Stimulated activated CD4-positive, alpha-beta T cell treated with anti-CD3 and anti-CD28 coated beads, Interleukin-2, amount 100 ng/mL, for 48 hours (primary cell): Measurements from ENCODE around the gene SCNN1G.

ENCODE experiments used
- DNase-seq, 2 donors: peaks; one replicate each; pipeline ENCODE4 v3.0.0-alpha.2; 2020

Gene SCNN1G

GRCh38 chr16:23152386-23153178, 30.0 kb upstream of the SCNN1G start:
- DNase-seq, result no peak

DNA sequence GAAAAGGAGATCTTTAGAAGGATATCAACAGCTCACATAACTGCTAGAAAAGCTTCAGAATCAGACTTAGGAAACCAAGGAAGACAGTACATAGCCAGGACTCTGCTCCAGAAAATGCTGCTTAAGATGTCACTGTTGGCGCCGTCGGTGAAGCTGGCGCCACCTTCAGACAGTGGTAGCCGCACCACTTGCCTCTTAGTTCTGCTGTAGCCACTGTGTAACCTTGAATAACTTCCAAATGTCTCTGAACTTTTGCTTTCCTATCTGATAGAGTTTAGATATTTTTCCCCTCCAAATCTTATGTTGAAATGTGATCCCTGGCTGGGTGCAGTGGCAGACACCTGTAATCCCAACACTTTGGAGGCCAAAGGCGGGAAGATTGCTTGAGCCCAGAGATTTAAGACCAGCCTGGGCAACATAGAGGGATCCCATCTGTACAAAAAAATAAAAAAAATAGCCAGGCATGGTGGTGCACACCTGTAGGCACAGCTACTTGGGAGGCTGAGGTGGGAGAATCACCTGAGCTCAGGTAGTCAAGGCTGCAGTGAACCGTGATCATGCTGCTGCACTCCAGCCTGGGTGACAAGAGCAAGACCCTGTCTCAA, 27.0 kb upstream of the SCNN1G start:
- no peak for DNase-seq

DNA sequence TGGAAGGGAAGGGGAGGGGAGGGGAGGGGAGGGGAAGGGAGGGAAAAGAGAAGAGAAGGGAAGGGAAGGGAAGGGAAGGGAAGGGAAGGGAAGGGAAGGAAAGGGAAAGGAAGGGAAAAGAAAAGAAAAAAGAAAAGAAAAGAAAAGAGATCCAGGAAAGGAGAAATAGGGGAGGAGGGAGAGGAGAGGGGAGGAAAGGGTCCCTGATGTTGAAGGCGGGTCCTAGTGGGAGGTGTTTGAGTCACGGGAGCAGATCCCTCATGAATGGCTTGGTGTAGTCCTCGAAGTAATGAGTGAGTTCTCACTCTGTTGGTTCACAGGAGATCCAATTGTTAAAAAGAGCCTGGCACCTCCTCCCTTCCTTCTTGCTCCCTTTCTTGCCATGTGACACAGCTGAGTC, 26.4 kb upstream of the SCNN1G start:
- no peak for DNase-seq

DNA sequence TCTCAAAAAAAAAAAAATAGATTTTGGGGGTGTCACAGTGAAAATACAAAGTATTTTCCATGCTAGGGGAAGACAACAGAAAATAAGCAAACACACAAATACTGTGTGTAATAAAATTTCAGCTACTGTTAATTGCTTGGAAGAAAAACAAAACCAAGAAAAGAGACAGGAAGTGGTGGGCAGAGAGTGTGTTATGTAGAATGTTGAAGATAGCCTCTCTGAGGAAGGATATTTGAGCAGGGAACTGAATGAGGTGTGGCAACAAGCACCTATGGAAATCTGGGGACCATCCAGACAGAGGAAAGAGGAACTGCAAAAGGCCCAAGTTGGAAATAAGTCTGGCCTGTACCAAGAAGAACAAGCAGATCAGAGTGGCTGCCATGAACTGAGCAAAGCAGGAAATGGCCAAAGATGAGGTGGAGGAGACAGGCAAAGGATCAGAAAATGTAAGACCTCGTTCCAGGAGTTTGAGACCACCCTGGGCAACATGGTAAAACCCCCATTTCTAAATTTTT, 25.5 kb upstream of the SCNN1G start:
- DNase-seq, result no peak

DNA sequence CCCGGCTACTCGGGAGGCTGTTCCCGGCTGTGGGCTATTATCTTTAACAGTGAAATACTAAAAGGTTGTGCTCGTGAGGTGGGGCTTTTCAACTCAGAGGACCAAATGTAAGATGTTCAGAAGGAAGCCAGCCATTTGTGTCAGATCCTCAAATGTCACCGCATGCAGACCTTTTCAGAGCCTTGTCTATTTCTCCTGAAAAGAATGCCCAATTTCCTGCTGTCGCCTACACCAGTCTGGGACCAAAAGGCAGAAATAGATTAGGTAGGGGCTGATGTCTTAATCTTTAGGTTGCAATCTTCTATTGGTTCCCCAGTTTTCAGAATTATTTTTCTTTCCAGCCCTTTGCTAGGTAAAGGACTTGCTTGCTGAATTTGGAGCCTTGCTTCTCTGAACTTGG, 24.4 kb upstream of the SCNN1G start:
- no peak for DNase-seq

GRCh38 chr16:23160082-23160481, 22.5 kb upstream of the SCNN1G start:
- no peak for DNase-seq

DNA sequence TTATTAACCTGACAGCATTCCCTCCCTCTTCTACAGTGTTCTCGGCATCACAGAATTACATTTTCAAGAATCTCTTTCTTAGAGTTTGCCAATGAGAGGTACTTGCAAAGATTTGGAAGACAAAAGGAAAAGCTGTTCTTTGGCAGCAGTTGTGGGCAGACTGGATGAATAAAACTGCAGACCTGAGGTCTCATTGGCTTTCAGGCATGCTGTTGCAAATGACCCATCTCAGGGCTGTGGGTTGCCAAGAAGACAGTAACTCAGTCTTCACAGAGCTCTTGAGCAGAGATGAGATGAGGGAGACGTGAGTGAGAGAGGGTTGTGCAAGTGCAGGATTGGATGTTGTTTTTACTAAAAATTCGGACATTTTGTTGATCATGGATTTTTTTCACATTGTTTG, 22.0 kb upstream of the SCNN1G start:
- DNase-seq, result no peak

GRCh38 chr16:23163921-23164320, 18.6 kb upstream of the SCNN1G start:
- no peak for DNase-seq

DNA sequence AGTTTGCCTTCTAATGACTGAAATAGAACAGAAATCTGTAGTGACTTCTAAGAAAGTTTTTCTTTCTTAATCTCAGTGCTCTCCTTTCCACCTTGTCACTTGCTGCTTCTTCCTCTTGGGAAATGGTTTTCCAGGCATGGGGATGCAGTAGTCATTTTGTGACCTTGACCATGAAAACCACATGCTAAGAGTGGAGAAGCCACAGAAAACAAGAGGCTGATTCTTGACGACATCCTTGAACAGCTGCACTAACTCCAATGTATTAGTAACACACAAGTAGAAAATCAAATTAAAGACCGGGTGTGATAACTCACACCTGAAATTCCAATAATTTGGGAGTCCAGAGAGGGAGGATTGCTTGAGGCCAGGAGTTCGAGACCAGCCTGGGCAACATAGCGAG, 17.8 kb upstream of the SCNN1G start:
- DNase-seq, result no peak

DNA sequence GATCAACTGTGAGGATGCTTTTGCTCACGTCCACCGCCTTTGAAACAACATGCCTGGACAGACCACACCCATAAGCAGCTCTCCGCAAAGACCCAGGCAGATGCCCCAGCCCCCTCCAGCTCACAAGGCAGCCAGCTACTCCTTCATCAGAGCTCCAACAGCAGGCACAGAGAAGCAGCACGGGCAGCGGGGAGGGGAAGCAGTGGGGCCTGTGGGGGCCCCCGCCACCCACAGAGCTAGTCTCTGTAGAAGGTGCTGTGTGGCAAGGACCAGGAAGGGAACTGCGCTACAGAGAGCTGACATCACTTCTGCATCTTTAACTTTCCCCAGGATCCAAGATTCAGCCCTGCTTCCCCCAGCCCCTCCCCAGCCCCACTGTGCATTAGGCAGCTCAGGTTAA, 10.0 kb upstream of the SCNN1G start:
- DNase-seq, result no peak

DNA sequence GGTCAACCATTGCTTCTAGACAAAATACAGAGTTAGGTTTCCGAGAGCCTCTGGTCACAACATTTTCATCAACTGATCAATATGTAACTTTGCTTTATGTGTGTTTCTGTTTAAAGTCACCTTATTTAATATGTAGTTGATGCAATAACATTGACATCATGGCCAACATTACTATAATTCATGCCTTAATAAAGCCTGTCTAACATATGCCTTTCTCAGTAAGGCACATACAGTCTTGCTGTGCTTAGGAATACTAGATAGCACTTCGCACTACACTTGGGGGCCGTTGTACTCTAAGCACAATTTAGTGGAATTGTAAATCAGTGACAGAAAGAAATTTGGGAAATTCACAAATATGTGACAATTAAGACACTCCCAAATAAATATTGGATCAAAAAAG, 9.6 kb upstream of the SCNN1G start:
- no peak for DNase-seq

DNA sequence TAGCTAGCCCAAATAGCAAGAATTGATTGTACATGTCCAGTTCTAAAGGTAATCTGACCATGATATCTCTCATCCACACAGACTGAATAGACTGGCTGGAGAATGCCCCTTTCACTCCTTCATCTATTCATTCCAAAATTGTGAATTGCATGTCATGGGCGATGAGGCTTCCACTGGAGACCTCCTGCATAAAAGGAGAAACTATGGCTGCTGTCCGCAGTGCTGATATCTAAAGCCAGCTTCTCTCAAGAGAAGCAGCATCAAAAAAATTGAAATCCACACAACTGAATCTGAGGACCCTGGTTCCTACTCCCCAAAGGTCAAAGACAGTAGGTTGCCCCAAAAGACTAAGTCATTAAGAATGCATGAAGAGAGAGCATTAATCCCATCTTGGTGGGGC, 7.9 kb upstream of the SCNN1G start:
- DNase-seq, result no peak

- no peak for DNase-seq
Observed at GRCh38 chr16:23175651-23176050, 6.9 kb upstream of the SCNN1G start.

- no peak for DNase-seq
Observed at GRCh38 chr16:23181506-23181905, 1.0 kb upstream of the SCNN1G start.

GRCh38 chr16:23182206-23182678, 303 bp upstream of the SCNN1G start:
- peak; percentile 69 to 78 for DNase-seq

DNA sequence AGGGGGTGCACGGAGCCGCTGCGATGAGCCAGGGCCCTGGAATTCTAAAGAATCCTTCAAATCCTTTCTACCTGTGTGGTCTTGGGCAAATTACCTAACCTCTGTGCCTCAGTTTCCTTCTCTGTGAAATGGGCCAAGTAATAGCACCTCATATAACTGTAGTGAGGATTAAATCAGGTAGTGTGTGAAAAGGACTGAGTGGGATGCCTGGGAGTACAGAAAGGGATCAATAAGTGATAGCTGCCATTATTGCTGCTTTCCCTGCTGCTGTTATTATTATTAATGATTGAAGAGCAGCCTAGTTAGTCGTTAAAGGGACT, 958 bp downstream of the SCNN1G start:
- DNase-seq, result no peak

- no peak for DNase-seq
Observed at GRCh38 chr16:23185656-23186055, 3.1 kb downstream of the SCNN1G start.

- DNase-seq, result no peak
Observed at GRCh38 chr16:23186171-23186570, 3.6 kb downstream of the SCNN1G start.

GRCh38 chr16:23187341-23187740, 4.8 kb downstream of the SCNN1G start:
- no peak for DNase-seq

DNA sequence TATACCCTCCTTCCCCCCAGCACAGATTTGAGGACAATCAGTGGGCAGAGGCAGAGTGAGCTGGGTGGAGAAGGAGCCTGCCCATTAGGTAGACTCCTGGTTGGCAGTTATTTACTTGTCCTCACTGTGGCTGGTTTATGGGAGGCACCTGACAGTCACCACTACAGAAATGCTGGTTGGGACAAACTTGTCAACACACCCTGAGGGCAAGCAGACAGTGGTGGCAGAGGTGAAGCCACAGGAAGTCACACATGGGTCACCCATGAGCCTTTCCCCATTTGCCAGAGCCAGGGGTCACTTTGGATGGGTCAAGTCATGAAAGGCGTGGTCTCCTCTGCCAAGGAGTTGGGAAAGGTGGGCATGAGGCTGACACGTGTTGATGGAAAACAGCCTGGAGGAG, 6.4 kb downstream of the SCNN1G start:
- DNase-seq, result no peak

- no peak for DNase-seq
Observed at GRCh38 chr16:23194497-23195221, 12.1 kb downstream of the SCNN1G start.

DNA sequence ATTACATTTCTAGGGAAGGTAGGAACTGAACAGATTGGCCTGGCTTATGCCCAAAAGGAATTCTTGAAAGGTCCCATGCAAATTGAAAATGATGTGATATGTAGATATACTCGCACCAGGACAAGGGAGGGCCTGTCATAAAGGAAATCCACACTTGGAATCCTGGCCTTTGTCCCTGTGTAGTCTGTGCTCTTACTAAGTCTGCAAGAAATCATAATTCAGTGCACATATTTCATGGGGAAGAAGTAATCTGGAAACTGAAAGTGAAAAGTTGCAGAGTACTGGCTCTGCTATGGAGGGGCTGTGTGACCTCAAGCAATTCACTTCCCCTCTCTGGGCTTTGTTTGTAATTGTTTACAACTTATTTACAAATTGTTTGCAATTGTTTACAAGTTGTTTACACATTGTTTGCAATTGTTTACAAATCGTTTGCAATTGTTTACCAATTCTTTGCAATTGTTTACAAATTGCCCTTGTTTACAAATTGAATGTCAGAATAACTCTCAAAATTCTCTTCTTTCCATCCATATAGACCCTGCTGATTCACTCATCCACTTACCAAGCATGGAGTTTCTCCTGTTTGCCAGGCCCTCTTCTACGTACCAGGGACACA, 12.9 kb downstream of the SCNN1G start:
- no peak for DNase-seq

GRCh38 chr16:23196539-23196938, 14.0 kb downstream of the SCNN1G start:
- no peak for DNase-seq

DNA sequence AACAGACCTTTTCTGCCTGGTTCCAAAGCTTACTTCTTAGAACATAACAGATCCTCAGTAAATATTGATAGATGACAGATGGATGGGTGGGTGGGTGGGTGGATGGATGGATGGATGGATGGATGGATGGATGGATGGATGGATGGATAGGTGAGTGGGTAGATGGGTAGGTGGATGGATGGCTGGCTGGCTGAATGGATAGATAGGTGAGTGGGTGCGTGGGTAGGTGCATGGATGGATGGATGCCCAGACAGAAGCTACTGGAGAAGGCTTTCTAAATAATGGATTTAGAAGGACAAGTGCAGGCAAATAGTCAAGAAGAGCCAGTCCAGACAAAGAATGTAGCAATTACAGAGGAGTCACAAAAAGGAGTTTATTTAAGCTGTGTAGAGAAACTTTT, 19.6 kb downstream of the SCNN1G start:
- no peak for DNase-seq
